Mesenchymal stem cell (in vitro differentiated cells and primary cell): ENCODE data around the gene COL1A2.
A peak's percentile ranks its signal among the peaks of the same experiment; 100 is the strongest.

ENCODE experiments used
- DNase-seq: peaks from one replicate; pipeline ENCODE4 v3.0.0-alpha.2; 2013
- H2AFZ ChIP-seq: one replicate; pipeline ENCODE4 v1.6.1; 2013; ENCODE audit warnings: low read depth, mild to moderate bottlenecking, control low read depth, inconsistent platforms, low read length, moderate library complexity
- H2AK5ac ChIP-seq: 2 replicates; pipeline ENCODE4 v1.6.1; 2013; ENCODE audit warnings: low read length, moderate library complexity, mild to moderate bottlenecking, inconsistent platforms; ENCODE audit not compliant: severe bottlenecking
- H2BK120ac ChIP-seq: one replicate; pipeline ENCODE4 v1.6.1; 2013; ENCODE audit warnings: low read depth, mild to moderate bottlenecking, inconsistent platforms, low read length, moderate library complexity
- H2BK12ac ChIP-seq, 2 experiments: one replicate each; pipeline ENCODE4 v1.6.1; 2013; ENCODE audit warnings: inconsistent platforms in 2 of 2, low read length in 2 of 2, mild to moderate bottlenecking in 2 of 2, moderate library complexity in 2 of 2, control low read depth in 1 of 2
- H2BK15ac ChIP-seq: one replicate; pipeline ENCODE4 v1.6.1; 2013; ENCODE audit warnings: mild to moderate bottlenecking, low read depth, inconsistent platforms; ENCODE audit not compliant: poor library complexity, severe bottlenecking
- H2BK5ac ChIP-seq: 2 replicates; pipeline ENCODE4 v1.6.1; 2013; ENCODE audit warnings: low read depth, mild to moderate bottlenecking, low read length, control low read depth, inconsistent platforms; ENCODE audit not compliant: poor library complexity, severe bottlenecking
- H3K14ac ChIP-seq, 2 experiments: one replicate each; pipeline ENCODE4 v1.6.1; 2013; ENCODE audit warnings: inconsistent platforms in 2 of 2, low read length in 2 of 2, control low read depth in 1 of 2, mild to moderate bottlenecking in 1 of 2, moderate library complexity in 1 of 2
- H3K18ac ChIP-seq, 2 experiments: one replicate each; pipeline ENCODE4 v1.6.1; 2013; ENCODE audit warnings: inconsistent platforms in 2 of 2, low read length in 2 of 2, control low read depth in 1 of 2, low read depth in 1 of 2, mild to moderate bottlenecking in 1 of 2
- H3K23ac ChIP-seq, 2 experiments: one replicate each; pipeline ENCODE4 v1.6.1; 2013; ENCODE audit warnings: inconsistent platforms in 2 of 2, low read length in 2 of 2, mild to moderate bottlenecking in 2 of 2, moderate library complexity in 2 of 2, control low read depth in 1 of 2
- H3K27ac ChIP-seq: 2 replicates; pipeline ENCODE4 v1.5.1; 2013; ENCODE audit warnings: mild to moderate bottlenecking, moderate library complexity, low read length, control low read depth, inconsistent platforms; ENCODE audit not compliant: poor library complexity, severe bottlenecking
- H3K27me3 ChIP-seq, 2 experiments: 2 replicates each; pipeline versions ENCODE4 v1.6.1 to v1.7.0; 2013; ENCODE audit warnings: low read length in 2 of 2, mild to moderate bottlenecking in 2 of 2, moderate library complexity in 2 of 2, control low read depth in 1 of 2, inconsistent platforms in 1 of 2; ENCODE audit not compliant: control insufficient read depth in 1 of 2, insufficient read depth in 1 of 2
- H3K36me3 ChIP-seq, 2 experiments: 2 replicates each; pipeline versions ENCODE4 v1.6.1 to v1.7.0; 2013; ENCODE audit warnings: low read length in 2 of 2, control low read depth in 1 of 2, inconsistent platforms in 1 of 2, low read depth in 1 of 2, mild to moderate bottlenecking in 1 of 2; ENCODE audit not compliant: insufficient read depth in 2 of 2, control insufficient read depth in 1 of 2
- H3K4ac ChIP-seq, 2 experiments: one replicate each; pipeline ENCODE4 v1.6.1; 2013; ENCODE audit warnings: inconsistent platforms in 2 of 2, low read length in 2 of 2, mild to moderate bottlenecking in 2 of 2, moderate library complexity in 2 of 2, control low read depth in 1 of 2, low read depth in 1 of 2
- H3K4me1 ChIP-seq: 2 replicates; pipeline ENCODE4 v1.6.1; 2013; ENCODE audit warnings: low read depth, low read length, control low read depth; ENCODE audit not compliant: control insufficient read depth, insufficient read depth
- H3K4me2 ChIP-seq: 2 replicates; pipeline ENCODE4 v1.6.1; 2013; ENCODE audit warnings: low read length, mild to moderate bottlenecking, inconsistent platforms; ENCODE audit not compliant: poor library complexity, severe bottlenecking
- H3K4me3 ChIP-seq, 2 experiments: 2 replicates each; pipeline versions ENCODE4 v1.5.1 to v1.7.0; 2013; ENCODE audit warnings: low read length in 2 of 2, mild to moderate bottlenecking in 2 of 2, control low read depth in 1 of 2, low read depth in 1 of 2; ENCODE audit not compliant: insufficient read depth in 1 of 2
- H3K79me1 ChIP-seq: replicated peaks from 2 replicates; pipeline ENCODE4 v1.6.1; 2013; ENCODE audit warnings: mild to moderate bottlenecking, control low read depth, low read length, inconsistent platforms; ENCODE audit not compliant: poor library complexity, severe bottlenecking
- H3K9ac ChIP-seq: 2 replicates; pipeline ENCODE4 v1.7.0; 2013; ENCODE audit warnings: mild to moderate bottlenecking, low read length, moderate library complexity
- H3K9me3 ChIP-seq: 2 replicates; pipeline ENCODE4 v1.7.0; 2013; ENCODE audit warnings: mild to moderate bottlenecking, low read length; ENCODE audit not compliant: control insufficient read depth
- H4K8ac ChIP-seq: one replicate; pipeline ENCODE4 v1.6.1; 2013; ENCODE audit warnings: inconsistent platforms, mild to moderate bottlenecking, low read length, moderate library complexity
- H4K91ac ChIP-seq: one replicate; pipeline ENCODE4 v1.6.1; 2013; ENCODE audit warnings: mild to moderate bottlenecking, low read length, inconsistent platforms
- WGBS: methylation state at CpG from one replicate; pipeline ENCODE4 v1.1.7; 2013; ENCODE audit warnings: mixed read lengths; 5-methylcytosine and 5-hydroxymethylcytosine counted together

Gene COL1A2

DNA sequence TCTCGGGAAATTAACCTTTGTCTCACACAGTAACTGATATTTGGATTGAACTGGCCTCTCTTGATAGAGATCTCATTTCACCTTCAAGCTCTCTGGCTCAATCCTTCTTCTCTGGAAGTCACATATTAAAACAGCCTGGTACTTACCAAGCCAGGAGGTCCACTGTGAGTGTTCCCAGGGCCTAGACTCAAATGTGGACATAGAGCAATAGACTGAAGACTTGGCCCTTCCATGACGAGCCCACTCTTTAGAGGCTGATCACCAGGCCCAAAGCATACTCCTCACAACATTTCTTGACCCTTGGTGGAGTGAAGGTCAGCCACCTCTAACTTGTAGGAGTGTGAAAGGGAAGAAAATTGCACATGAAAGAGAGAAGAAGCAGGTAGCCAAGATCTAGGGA is 38.5 kb downstream of the COL1A2 start:
- no peak overlapping the region for H4K8ac ChIP-seq
- 97% methylated on average over 2 of the region's 2 CpGs for WGBS
- no peak overlapping the region for H3K23ac ChIP-seq

DNA sequence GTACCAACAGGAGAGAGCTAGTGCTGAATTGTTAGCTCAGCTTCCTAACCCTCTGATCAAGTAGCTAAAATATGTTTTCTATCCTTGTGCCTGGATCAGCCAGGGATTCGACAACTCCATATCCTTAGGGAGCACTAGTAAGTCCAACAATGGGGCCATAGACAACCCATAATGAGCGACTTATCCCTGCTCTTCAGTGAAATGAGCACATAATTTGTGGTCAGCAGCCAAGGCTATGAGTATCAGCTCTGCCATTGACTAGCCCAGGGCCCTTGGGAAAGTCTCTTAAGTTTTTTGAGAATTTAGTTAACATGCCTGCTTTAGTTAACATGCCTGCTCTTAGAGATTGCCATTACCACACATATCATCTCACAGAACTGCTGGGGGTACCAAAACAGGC is 39.3 kb downstream of the COL1A2 start:
- Histone ChIP-seq H4K91ac (no peak overlapping the region), H3K79me1 (no peaks in the 10 kb centered on the region), H4K8ac (no peak overlapping the region), H3K4me3 (no peak overlapping the region), H2BK12ac (no peak overlapping the region), H3K23ac (no peak overlapping the region), H3K27me3 (no peaks in the 10 kb centered on the region), H3K27ac (no peak overlapping the region), H2AFZ (no peak overlapping the region), H3K4me1 (no peaks in the 10 kb centered on the region), H3K36me3 (peaks cover 2 to 21% of the 10 kb centered on the region in 2 experiments), H3K14ac (no peak overlapping the region), H2AK5ac (no peak overlapping the region), H3K9me3 (no peaks in the 10 kb centered on the region), H3K4me2 (no peak overlapping the region), H3K4ac (no peak overlapping the region), H2BK120ac (no peak overlapping the region), H2BK5ac (no peak overlapping the region), H3K18ac (no peak overlapping the region), H2BK15ac (no peak overlapping the region), H3K9ac (peak overlapping the region; percentile 4)
- DNase-seq: no peak
- WGBS: 85% methylated on average over 2 of the region's 2 CpGs

More for the DNA sequence above, 38.5 kb downstream of the COL1A2 start:
- no peak overlapping the region for H2AK5ac ChIP-seq
- H3K4me2 ChIP-seq: no peak overlapping the region
- no peak overlapping the region for H2BK15ac ChIP-seq
- no peak for DNase-seq
- no peak overlapping the region for H3K9ac ChIP-seq
- H3K14ac ChIP-seq: no peak overlapping the region
- H2BK5ac ChIP-seq: no peak overlapping the region
- H4K91ac ChIP-seq: no peak overlapping the region
- no peak overlapping the region for H2BK120ac ChIP-seq
- peaks cover 4 to 29% of the 10 kb centered on the region in 2 experiments for H3K36me3 ChIP-seq
- H3K18ac ChIP-seq: no peak overlapping the region
- no peaks in the 10 kb centered on the region for H3K27me3 ChIP-seq
- no peaks in the 10 kb centered on the region for H3K4me1 ChIP-seq
- H2BK12ac ChIP-seq: no peak overlapping the region
- no peak overlapping the region for H3K4ac ChIP-seq
- H3K79me1 ChIP-seq: peaks cover under 1% of the 10 kb centered on the region
- H3K27ac ChIP-seq: no peak overlapping the region
- no peak overlapping the region for H3K4me3 ChIP-seq
- no peaks in the 10 kb centered on the region for H3K9me3 ChIP-seq
- no peak overlapping the region for H2AFZ ChIP-seq

DNA sequence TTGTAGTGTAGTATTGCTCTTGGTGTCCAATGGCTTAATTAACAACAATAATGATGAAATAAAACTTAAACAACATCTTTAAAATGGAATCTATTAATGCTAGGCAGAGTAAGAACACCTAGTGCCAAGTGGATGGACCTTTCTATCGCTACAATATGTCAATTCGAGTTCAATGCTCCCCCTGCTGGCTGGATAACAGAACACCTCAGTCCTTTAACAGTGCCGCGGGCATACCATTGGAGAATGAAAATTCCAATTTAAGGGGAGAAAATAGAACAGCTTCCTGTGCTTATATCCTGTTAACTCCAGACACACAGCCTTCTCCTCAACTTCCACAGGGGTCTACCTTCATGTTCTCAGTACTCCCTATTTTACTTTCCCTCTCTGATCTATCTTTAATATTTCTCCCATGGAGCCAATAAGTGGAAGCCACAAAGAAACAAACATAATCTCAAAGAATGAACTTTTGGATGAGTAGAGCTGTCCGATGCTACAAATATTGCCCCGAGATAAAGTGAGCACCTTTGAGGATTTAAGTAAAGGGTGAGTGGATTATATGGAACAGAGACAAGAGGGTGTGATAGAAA is 41.4 kb downstream of the COL1A2 start:
- H3K9ac ChIP-seq: peak overlapping the region; percentile 56
- H2BK120ac ChIP-seq: no peak overlapping the region
- DNase-seq: peak; percentile 71
- H3K4me3 ChIP-seq: no peak overlapping the region
- H3K18ac ChIP-seq: no peak overlapping the region
- WGBS: 28% methylated on average over 6 of the region's 6 CpGs
- H2BK12ac ChIP-seq: no peak overlapping the region
- no peak overlapping the region for H2AFZ ChIP-seq
- H4K91ac ChIP-seq: no peak overlapping the region
- H2BK5ac ChIP-seq: no peak overlapping the region
- no peak overlapping the region for H2BK15ac ChIP-seq
- H3K23ac ChIP-seq: no peak overlapping the region
- H3K4me2 ChIP-seq: no peak overlapping the region
- H3K36me3 ChIP-seq: peaks cover 0 to under 1% of the 10 kb centered on the region in 2 experiments
- H3K4ac ChIP-seq: no peak overlapping the region
- H2AK5ac ChIP-seq: no peak overlapping the region
- no peak overlapping the region for H3K14ac ChIP-seq
- H3K27me3 ChIP-seq: no peaks in the 10 kb centered on the region
- H4K8ac ChIP-seq: no peak overlapping the region
- H3K79me1 ChIP-seq: no peaks in the 10 kb centered on the region
- H3K9me3 ChIP-seq: no peaks in the 10 kb centered on the region
- no peaks in the 10 kb centered on the region for H3K4me1 ChIP-seq
- H3K27ac ChIP-seq: no peak overlapping the region

DNA sequence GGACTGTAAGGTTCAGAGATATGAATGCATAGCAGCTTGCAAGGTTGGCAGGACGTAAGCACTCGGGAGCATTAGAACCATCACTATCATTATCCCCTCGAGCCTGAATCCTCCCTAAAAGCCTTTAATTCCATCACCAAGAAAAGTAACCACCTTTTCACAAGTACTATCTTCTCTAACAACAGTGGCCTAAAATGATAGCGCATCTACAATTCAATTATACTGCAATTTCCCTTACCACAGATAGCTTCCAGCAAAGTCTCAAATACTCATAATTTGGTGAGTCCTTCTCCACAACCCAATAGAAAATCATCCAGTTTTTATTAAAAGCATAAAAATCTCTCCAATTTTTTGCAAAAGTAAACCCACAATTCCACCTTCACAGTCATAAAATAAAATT is 42.0 kb downstream of the COL1A2 start:
- H2AFZ ChIP-seq: no peak overlapping the region
- H3K79me1 ChIP-seq: no peaks in the 10 kb centered on the region
- H2BK12ac ChIP-seq: no peak overlapping the region
- H3K27me3 ChIP-seq: no peaks in the 10 kb centered on the region
- no peak for DNase-seq
- H3K4me1 ChIP-seq: no peaks in the 10 kb centered on the region
- no peak overlapping the region for H3K27ac ChIP-seq
- H4K8ac ChIP-seq: no peak overlapping the region
- H3K4ac ChIP-seq: no peak overlapping the region
- no peak overlapping the region for H3K4me3 ChIP-seq
- no peak overlapping the region for H3K9ac ChIP-seq
- H3K14ac ChIP-seq: no peak overlapping the region
- no peaks in the 10 kb centered on the region for H3K9me3 ChIP-seq
- no peak overlapping the region for H4K91ac ChIP-seq
- H2BK15ac ChIP-seq: no peak overlapping the region
- WGBS: 97% methylated on average over 4 of the region's 4 CpGs
- H3K23ac ChIP-seq: no peak overlapping the region
- H2BK120ac ChIP-seq: no peak overlapping the region
- H2AK5ac ChIP-seq: no peak overlapping the region
- no peak overlapping the region for H3K4me2 ChIP-seq
- H3K18ac ChIP-seq: no peak overlapping the region
- H2BK5ac ChIP-seq: no peak overlapping the region
- no peaks in the 10 kb centered on the region for H3K36me3 ChIP-seq
